Lower lobe of right lung (tissue), 2 donors: ENCODE results near the gene BPIFB4. TPM values are rescaled to one million over a fixed set of nuclear protein-coding genes. Genes with fewer than 3 reads are reported as not detected.

Experiments
- ATAC-seq, 2 donors: fragments of 200-7000 bp; cut with Tn5 transposase; one replicate each; pipeline ENCODE4 v1.9.1; 2020 to 2022; ENCODE audit warnings: mild to moderate bottlenecking in 2 of 2, moderate library complexity in 2 of 2
- DNase-seq: peaks from one replicate; pipeline ENCODE4 v3.0.0-alpha.2; 2020
- H3K27ac ChIP-seq: fragments of 200-600 bp; one replicate; pipeline ENCODE4 v1.8.0; 2022
- H3K27me3 ChIP-seq: fragments of 200-600 bp; one replicate; pipeline ENCODE4 v1.8.0; 2022; ENCODE audit warnings: low read depth
- H3K36me3 ChIP-seq: fragments of 200-600 bp; one replicate; pipeline ENCODE4 v1.8.0; 2022; ENCODE audit warnings: mild to moderate bottlenecking
- H3K4me1 ChIP-seq: fragments of 200-600 bp; one replicate; pipeline ENCODE4 v1.8.0; 2022
- H3K4me3 ChIP-seq: fragments of 200-600 bp; one replicate; pipeline ENCODE4 v1.8.0; 2022; ENCODE audit warnings: mild to moderate bottlenecking
- H3K9me3 ChIP-seq: fragments of 200-600 bp; one replicate; pipeline ENCODE4 v1.8.0; 2022
- CTCF ChIP-seq: fragments of 200-600 bp; IDR thresholded peaks from one replicate; pipeline ENCODE4 v1.8.0; 2022; ENCODE audit warnings: antibody characterized with exemption, mild to moderate bottlenecking
- intact Hi-C: fragments of 100-400 bp; cut with DNase I; formaldehyde crosslinking; loops from one replicate; pipeline ENCODE4 v1.11.0; 2022
- total RNA-seq: library from RNA; stranded (reverse); fragmentation: NEBNext Ultra II Directional; extraction: Animal tissue kit (Norgen Biotek cat#: 25700); gene quantifications from one replicate; pipeline ENCODE4 v1.2.1, GENCODE V29; 2021
- donor health status: DM: no; HTN: yes; CAD: no; lungs with severe emphysema.

The BPIFB4 gene
- total RNA-seq, 1 donor from 2014 or later = not detected

- no peak for TF ChIP-seq CTCF
- Histone ChIP-seq H3K4me1 (no peaks in the 10 kb centered on the region), H3K36me3 (no peaks in the 10 kb centered on the region), H3K4me3 (no peak overlapping the region), H3K27ac (no peak overlapping the region), H3K27me3 (no peaks in the 10 kb centered on the region), H3K9me3 (no peaks in the 10 kb centered on the region)
- intact Hi-C loops = no loop called here
- DNase-seq (no peak), ATAC-seq (no peak)
Observed at GRCh38 chr20:33158637-33159385, 79.4 kb downstream of the BPIFB4 start.

- intact Hi-C loops = no loop called here
- no peak overlapping the region for H3K4me3 ChIP-seq
- DNase-seq (no peak), ATAC-seq (no peak)
- no peak for TF ChIP-seq CTCF
- no peaks in the 10 kb centered on the region for H3K27me3 ChIP-seq
- no peaks in the 10 kb centered on the region for H3K4me1 ChIP-seq
- no peaks in the 10 kb centered on the region for H3K36me3 ChIP-seq
- no peak overlapping the region for H3K27ac ChIP-seq
- H3K9me3 ChIP-seq = no peaks in the 10 kb centered on the region
Observed at GRCh38 chr20:33159713-33160112, 80.3 kb downstream of the BPIFB4 start.

- ATAC-seq (no peak), DNase-seq (no peak)
- Histone ChIP-seq H3K4me3 (no peak overlapping the region), H3K9me3 (no peaks in the 10 kb centered on the region), H3K36me3 (no peaks in the 10 kb centered on the region), H3K27me3 (no peaks in the 10 kb centered on the region), H3K4me1 (no peaks in the 10 kb centered on the region), H3K27ac (no peak overlapping the region)
- intact Hi-C loops = no loop called here
- no peak for TF ChIP-seq CTCF
Observed at GRCh38 chr20:33160681-33161080, 81.2 kb downstream of the BPIFB4 start.

Other genes with a start within 250 kb of the BPIFB4 start
- 0.30 TPM for gene EFCAB8, start 220.7 kb upstream of the BPIFB4 start, total RNA-seq
- gene SUN5, start 75.2 kb upstream of the BPIFB4 start, total RNA-seq = not detected
- gene BPIFB2, start 71.9 kb upstream of the BPIFB4 start, total RNA-seq = 0.21 TPM
- not detected for gene BPIFB6, start 48.0 kb upstream of the BPIFB4 start, total RNA-seq
- gene BPIFB3, start 25.7 kb upstream of the BPIFB4 start, total RNA-seq = not detected
- not detected for gene BPIFA2, start 88.5 kb downstream of the BPIFB4 start, total RNA-seq
- not detected for gene BPIFA3, start 137.7 kb downstream of the BPIFB4 start, total RNA-seq
- gene BPIFA1, start 156.4 kb downstream of the BPIFB4 start, total RNA-seq = 28.4 TPM
- gene BPIFB1, start 203.6 kb downstream of the BPIFB4 start, total RNA-seq = 263 TPM